ENCODE data around the gene MRPL14.
"Not testable (repeated sequence)": the region's sequence is repeated elsewhere in the genome, so short reads cannot be mapped to it uniquely, and the experiment has no call there.

MRPL14 gene

DNA sequence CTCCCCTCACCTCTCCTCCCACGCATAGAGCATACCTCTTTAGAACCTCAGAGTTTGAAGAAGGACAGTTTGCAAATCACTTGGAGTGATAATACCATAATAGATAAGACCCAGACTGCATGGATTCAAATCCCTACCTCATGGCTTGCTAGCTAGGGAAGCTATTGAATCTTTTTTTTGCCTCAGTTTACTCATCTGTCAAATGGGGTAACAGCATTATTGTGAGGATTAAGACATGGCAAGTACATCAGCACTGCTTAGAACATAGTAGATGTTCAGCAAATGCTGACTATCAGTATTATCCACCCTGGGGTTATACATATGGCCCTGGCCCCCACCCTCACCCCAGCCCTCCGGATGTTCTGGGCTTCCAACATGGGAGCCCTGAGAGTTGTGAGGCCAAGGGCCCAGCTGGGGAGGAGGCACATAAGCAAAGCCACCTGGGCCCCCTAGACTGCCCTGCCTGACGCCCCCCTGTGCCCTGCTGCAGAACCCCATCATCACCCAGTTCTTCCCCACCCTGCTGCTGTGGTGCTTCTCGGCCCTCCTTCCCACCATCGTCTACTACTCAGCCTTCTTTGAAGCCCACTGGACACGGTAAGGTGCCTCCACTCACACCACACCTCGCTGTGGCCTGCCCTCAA is 22.2 kb upstream of the MRPL14 start:
- no peak for DNase-seq

DNA sequence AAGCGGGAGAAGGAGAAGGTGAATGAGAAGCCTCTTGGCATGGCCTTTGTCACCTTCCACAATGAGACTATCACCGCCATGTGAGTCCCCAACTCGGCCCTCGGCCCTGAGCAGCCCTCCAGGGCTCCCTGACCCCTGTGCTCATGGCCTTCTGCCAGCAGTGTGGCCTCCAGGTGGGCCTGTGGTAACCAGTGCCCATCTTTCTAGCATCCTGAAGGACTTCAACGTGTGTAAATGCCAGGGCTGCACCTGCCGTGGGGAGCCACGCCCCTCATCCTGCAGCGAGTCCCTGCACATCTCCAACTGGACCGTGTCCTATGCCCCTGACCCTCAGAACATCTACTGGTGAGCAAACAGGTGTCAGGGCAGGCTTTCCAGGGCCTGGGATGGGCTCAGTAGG is 21.1 kb upstream of the MRPL14 start:
- DNase-seq, result no peak

DNA sequence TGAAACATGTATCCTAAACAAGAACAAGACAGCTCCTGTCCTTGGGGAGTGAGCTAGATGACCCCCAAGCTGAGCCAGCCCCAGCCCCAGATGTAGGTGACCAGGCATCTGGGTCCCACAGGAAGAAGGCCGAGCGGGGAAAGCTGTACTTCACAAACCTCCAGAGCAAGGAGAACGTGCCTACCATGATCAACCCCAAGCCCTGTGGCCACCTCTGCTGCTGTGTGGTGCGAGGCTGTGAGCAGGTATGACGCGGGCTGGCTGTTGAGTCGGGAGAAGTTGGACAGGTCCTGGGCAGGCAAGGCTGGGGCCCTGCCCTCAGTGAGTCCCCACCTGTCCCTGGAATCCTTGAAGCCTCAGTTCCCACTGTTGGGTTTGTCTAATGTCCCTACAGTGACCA is 20.0 kb upstream of the MRPL14 start:
- DNase-seq, result no peak

DNA sequence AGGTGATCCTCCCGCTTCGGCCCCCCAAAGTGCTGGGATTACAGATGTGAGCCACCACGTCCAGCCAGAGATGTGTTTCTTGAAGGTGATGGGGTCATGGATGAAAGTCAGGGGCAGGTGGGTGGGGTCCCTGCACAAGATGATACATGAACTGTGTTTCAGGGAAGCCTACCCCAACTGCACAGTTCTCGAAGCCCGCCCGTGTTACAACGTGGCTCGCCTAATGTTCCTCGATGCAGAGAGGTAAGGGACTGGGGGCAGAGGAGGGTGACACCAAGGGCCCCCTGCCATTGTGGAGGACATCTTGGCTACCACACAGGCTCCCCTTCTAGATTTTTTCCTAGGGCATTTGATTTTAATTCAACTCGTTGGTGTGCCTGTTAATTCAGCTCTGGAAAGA is 19.4 kb upstream of the MRPL14 start:
- no peak for DNase-seq

DNA sequence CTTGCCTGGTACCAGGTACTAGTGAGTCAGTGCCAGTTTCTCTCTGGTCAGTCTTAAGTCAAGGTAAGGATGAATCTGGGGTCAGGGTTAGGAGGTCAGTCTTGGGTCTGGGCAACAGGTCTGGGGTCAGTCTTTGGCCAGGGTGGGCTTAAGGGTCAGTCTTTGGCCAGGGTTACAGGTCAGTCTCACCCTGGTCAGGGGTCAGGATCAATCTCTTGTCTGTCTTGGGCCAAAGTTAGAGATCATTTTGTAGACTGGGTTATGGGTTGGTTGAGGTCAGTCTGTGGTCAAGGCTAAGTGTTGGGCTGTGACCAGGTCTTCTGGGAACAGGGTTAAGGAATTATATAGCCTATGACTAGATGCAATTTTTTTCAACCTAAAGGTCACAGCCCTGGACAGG is 18.6 kb upstream of the MRPL14 start:
- no peak for DNase-seq

DNA sequence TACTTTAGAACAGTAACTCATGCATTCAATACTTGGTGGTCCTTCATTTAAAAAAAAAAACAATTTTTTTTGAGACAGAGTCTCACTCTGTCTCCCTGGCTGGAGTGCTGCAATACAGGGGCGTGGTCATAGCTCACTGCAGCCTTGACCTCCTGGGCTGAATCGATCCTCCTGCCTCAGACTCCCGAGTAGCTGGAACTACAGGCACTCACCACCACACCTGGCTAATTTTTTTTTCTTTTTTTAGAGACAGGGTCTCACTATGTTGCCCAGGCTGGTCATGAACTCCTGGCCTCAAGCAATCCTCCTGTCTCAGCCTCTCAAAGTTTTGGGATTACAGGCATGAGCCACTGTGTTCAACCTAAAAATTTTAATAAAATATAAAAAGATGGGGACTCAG is 17.3 kb upstream of the MRPL14 start:
- not testable (repeated sequence) for DNase-seq

DNA sequence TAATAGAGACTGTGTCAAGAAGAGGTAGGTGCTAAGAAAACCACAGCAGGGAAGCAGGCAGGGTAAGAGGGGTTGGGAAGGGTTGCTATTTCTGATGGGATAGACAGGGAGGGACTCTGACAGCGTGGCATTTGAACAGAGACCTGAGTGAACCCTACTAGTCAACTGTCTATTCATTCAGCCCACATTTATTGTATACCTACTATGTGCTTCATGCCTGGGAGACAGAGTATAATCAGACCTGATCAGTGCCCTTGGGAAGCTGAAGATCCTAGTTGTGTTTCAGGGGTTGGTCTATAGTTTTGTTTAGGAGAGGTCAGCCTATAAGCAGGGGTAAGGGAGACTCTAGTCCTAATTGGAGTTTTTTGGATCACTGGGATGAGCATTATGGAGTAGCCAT is 16.5 kb upstream of the MRPL14 start:
- no peak for DNase-seq

DNA sequence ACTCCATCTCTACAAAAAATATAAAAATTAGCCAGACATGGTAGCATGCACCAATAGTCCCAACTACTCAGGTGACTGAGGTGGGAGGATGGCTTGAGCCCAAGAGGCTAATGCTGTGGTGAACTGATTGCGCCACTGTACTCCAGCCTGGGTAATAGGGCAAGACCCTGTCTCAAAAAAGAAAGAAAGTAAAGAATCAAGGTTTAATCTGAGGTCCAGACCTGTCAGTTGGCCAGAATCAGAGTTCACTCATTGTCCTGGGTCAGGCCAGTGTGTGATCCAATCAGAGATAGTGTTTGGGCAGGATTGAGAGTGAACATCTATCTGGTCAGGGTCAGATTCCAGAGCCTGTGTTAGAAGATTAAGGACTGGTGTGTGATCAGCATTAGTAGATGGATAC is 15.6 kb upstream of the MRPL14 start:
- no peak for DNase-seq

DNA sequence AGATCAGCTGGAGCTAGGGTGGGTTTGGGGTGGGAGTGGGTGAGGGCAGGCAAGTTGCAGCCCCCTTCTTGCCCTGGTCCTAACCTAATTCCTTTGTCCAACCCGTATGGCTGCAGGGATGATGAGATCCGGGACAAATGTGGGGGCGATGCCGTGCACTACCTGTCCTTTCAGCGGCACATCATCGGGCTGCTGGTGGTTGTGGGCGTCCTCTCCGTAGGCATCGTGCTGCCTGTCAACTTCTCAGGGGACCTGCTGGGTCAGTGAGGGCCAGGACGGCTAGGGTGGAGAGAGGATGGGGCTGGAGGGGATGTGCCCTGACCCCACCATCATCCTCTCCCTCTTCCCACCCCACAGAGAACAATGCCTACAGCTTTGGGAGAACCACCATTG is 12.1 kb upstream of the MRPL14 start:
- DNase-seq, result no peak

DNA sequence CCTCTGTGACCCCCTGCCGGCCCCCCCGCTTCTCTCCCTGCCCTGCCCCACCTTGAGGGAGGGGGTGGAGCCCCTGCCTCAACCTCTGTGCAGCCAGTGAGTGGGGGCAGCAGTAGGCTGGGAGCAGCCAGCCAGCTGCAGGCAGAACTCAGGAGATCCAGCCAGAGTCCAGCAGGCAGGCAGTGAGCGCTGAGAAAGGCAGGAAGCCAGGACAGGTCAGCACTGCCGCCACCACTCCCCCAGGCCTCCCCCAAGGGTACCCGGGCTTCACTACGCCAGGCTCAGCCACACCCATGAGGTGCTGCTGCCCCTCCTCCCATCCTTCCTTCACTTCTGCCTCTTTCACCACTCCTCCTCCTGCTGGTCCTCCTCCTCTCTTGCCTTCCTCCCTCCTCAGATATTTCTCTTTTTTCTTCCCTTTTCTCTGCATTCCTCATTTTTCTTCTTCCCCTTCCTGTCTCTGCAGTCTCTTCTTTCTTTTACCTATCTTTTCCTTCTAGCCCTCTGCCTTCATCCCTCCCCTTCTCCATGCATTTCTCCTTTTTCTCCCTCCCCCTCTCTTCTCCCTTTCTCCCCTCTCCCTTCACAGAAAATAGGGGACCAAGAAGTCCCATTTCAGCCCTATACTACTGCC is 11.6 kb upstream of the MRPL14 start:
- no peak for DNase-seq

DNA sequence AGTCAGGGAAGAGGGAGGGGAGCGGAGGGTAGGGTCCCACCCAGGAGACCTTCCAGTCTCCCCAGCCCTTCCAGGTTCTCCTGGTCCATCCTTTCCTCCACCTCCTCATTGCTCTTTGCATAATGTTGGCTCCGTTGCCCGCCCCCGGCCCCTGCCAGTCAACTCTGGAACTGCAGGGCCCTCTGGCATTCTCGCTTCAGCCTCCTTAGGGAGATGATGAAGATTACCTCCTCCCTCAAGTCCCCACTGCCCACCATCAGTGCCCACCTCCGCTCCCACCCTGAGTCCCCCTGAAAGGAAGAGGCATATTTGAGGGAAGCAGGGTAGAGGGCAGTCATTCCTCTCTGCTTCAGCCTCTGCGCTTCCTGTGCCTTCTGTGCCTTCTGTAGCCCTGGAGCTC is 8.6 kb upstream of the MRPL14 start:
- no peak for DNase-seq

DNA sequence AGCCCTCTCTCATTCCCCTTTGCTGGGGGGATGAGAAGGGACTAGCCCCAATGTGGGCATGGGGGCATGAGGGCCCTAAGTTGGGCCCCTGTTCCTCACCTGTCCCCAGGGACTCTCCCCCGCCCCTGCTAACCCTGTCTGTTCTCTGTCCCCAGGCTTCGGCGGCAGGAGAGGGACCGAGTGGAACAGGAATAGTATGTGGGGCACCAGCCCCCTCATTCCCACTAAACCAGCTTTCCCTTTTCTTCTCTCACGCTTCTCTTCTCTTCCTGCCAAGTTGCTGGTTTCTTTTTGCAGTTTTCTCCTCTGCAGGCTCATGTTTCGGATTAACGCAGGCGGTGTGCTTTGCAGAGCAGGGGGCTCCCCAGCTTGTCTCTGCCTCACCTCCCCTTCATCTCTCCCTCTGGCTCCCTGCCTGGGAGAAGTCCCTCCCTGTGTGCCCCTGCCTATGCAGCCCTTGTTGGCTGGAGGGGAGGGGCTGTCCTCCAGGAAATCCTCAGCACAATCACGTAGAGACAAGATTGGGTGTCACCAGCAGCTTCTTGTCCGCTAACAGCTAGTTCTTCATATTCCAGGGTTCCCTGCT is 8.0 kb upstream of the MRPL14 start:
- no peak for DNase-seq

DNA sequence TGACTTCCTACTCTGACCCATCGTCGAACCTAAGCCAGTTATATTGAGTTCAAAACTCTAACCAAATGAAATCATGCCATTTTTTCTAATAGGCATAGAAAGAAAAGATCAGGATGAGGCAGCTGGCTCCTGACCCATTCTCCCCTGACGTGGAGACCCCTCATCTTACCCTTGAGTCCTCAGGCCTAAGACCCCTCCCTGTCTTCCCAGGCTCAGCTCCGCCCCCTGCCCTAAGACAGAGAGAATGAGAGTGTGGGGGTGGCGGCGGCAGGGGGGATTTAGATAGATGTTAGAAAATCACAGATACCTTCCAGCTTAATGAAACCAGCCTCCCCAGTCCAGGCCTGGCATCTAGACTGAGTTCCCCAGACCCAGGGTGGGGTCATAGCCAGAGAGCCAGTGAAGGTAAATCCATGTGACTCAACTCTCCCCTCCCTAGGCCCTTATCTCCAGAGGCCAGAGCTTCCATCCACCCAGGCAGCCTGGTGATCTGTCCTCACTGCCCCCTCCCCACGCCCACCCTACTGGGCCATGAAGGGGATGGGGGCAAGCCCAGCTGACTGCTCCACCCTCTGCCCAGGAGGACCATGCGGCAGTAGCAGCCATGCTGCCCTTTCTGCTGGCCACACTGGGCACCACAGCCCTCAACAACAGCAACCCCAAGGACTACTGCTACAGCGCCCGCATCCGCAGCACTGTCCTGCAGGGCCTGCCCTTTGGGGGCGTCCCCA is 6.9 kb upstream of the MRPL14 start:
- no peak for DNase-seq

DNA sequence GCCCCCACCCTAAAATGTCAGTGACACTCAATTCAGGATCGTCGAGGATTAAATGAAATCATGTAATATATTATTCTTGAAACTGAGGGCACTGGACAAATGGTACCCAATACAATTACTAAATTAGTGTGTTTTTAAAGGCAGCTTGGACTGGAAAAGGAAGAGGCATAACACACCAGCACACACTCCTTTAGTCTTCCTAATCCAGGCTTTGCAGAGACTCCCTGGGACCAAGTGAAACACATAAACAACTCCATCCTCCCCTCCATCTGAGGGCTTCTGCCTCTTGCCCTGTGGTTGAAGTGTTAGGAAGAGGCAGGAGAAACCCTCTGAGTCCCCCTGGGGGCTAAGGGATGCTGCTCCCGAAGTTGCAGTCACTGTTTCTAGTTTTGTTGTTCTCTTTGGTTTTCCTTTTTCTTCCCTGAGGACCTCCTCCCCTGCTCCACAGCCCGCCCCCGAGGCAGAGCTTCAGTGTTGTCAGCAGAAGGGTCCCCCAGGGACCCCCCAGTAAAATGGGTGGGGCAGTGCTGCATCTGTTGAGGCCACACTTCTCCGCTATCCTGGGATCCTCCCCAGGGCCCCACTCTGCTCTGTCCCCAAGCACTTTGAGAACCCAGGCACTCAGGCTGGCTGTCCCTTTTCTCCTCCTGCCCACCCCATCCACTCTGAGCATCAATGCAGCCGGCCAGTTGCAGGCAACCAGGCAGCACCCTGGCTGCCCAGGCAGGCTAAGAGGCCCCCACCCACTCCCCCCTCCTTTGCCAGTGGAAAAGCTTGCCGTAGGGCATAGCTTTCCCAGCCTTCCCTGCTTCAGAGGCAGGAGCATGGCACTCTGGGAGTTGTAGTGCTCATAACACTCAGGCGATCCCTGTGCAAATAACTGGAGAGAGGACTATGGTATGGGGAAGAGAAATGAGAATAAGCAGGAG is 6.0 kb upstream of the MRPL14 start:
- DNase-seq, result no peak

DNA sequence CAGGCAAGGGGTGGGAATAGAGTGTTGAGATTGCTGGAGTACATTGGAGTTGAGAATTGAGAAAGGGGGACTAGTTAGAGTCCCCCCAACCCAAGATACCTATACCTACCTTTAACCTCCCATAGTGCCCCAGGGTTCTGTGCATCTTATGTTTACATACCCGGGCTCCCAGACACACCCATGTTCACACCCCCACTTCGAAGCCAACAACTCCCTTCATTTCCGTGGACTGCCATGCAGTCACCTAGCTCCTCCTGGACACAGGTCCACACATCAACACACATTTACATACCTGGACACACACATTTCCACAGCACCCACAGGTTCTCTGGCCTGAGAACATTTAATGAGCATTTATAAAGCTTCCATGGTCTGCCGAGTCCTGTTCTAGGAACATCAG is 5.2 kb upstream of the MRPL14 start:
- DNase-seq, result no peak

DNA sequence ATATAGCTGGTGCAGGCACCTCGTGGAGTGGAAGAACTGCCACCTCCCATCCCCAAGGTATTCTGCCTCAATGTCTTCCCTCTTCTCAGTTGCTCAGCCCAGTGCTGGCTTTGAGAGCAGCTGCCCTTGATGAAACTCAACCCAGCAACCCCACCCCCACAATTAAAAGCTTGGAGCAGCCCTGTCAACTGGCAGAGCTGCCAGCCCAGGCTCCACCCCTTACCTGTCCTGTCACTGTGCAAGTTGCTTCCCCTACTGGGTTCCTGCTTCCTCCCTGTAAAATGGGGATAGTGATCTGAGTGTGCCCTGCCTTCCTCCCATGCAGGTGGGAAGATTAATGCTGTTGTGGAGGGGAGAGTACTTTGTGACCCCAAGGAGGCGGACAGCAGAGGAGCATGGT is 4.6 kb upstream of the MRPL14 start:
- no peak for DNase-seq

DNA sequence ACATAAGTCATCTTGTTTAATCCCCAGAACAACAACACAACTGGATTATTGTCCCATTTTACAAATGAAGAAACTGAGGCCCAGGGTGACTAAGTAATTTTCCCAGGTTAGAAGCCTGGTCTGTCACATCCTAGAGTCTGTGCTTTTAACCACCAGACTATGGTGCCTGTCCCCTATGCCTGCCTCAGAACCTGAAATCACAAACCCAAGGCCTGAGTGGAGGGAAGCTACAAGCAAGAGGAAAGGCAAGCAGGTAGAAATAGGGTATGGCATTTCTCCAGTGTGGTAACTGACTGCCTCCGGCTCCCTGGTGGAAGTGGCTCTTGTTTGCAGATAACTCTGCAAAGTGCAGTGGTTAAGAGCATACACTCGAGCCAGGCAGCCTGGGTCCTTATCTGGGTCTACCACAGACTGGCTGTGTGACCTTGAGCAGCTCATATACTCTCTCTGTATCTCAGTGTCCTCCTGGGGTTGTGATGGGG is 2.6 kb upstream of the MRPL14 start:
- DNase-seq, result no peak

DNA sequence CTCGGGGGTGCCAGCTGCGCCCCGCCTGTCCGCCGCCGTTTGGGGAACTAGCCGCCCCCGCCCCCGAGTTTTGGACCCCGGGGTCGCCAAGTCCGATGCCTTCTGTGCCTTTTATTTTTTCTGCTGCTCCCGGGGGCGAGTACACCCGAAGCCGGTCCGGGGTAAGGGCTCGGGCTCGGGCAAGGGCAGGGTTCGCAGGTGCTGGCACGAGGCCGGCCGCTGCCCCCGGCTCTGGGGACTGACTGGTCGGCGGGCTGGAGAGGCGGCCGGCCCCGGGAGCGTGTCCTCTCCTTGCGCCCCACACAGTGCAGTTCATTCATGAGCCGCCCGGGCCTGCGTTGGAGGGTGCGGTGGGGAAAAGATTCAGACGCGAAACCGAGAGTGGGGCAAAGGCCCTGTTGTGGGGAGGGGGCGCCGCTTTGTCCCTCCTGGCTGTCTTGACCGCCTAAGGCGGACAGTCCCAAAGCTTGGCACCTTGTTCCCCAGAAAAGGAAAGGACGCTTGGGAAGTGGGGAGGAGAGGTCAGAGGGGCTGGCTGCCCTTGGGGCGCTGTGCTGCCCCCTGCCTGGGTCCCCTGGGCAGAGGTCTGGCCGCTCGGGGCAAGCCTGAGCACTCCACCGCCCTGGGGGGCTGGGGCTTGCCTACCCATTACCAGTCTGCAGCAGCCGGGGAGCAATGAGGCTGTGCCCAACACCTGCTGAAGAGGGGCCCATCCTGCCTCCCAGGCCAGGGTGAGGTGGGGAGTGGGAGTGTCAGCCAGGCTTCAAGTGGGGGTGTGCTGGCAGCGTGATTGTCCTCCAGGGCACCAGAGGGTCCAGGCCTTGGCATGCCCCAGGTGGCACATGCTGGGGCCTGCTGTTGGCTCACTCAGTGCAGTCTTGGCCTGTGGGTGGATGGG is 1.0 kb upstream of the MRPL14 start:
- DNase-seq, result no peak

DNA sequence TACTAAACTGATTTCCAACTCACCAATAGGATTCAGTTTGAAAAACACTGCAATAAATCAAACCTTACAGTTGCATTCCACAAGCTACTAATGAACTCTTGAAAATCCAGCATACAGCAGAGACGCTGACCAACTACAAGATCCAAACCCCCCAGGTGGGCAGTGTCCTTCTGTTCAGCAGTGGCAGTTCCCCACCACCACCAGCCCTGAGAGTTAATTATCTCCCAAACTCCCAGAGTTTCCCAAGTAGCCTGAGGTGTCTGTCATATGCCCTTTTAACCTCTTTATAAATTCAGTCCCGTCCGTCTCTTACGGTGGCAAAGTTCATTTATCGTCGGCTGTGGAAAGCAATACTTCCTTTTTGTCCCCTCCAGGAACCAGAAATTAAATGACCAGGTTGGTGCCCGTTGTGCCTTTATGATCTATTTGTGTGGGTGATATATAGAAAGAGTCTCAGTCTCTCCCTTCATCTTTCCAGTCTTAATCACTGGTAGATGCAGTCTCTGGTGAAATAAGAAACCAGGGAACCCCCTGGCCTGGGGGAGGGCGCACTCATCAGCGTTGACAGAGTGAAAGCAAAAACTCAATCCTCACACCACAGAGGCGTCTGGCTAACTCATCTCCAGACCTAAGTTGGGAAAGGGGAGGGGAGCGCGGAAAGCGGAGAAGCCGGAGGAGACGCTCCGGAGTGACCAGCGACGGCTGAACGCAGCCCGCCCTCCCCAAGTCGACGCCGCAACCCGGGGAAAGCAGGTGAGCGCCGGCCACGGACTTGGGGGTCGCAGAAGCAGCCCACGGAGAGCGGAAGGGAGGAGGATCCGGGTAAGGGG is 717 bp downstream of the MRPL14 start:
- DNase-seq, result no peak

DNA sequence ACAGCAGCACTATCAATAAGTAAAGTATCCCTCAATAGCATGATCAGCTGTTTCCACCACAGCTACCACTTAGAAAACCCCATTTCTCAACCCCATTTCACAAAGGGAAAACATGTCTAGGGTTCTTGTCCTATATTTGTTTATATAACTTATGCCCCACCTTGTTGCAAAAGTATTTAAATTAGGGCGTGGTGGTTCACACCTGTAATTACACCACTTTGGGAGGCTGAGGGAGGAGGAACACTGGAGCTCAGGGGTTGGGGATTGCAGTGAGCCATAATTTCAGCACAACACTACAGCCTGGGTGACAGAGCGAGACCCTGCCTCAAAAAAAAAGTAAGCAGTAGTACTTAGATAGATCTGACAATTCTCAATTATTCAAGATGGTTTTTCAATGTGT is 3.7 kb downstream of the MRPL14 start:
- DNase-seq, result no peak

DNA sequence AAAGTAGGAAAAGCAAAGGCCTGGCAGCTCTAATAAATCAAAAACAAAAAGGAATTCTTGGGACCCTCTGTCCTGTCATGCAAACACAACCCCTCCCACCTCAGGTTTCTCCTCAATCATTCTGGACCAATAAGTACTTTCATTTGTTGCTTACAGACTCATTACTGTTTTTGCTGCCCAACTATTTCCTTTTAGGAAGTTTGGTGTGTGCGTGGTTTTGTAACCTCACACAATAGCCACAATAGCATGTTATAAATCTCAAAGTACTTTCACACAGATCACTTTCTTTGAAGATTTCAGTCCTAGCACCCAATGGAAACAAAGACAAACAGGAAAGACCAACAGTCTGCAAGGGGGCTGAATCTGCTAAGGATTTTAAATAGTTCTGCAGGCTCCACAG is 4.5 kb downstream of the MRPL14 start:
- DNase-seq, result no peak
